Jurkat, Clone E6-1 (cell line): ENCODE data around the gene ALOXE3.
A peak's percentile ranks its signal among the peaks of the same experiment; 100 is the strongest.
"Not testable (repeated sequence)": the region's sequence is repeated elsewhere in the genome, so short reads cannot be mapped to it uniquely, and the experiment has no call there.

ENCODE experiments used
- DNase-seq: peaks from one replicate; pipeline ENCODE4 v3.0.0-alpha.2; 2011; ENCODE audit warnings: low read depth, low spot score
- H3K4me3 ChIP-seq: 2 replicates; pipeline ENCODE4 v1.5.1; 2011; ENCODE audit warnings: mild to moderate bottlenecking, low read length, control low read depth, moderate library complexity

Gene ALOXE3

GRCh38 chr17:8108972-8109660, 9.2 kb downstream of the ALOXE3 start:
- H3K4me3 ChIP-seq, result no peak overlapping the region
- no peak for DNase-seq

- DNase-seq, H3K4me3 ChIP-seq: not testable (repeated sequence)
These were observed 11.3 kb downstream of the ALOXE3 start for GRCh38 chr17:8106980-8107379.

- H3K4me3 ChIP-seq, result no peak overlapping the region
- no peak for DNase-seq
These were observed 12.3 kb downstream of the ALOXE3 start for GRCh38 chr17:8105957-8106398.

GRCh38 chr17:8104911-8105310, 13.4 kb downstream of the ALOXE3 start:
- H3K4me3 ChIP-seq, result no peak overlapping the region
- DNase-seq, result no peak

- no peak overlapping the region for H3K4me3 ChIP-seq
- no peak for DNase-seq
These were observed 14.8 kb downstream of the ALOXE3 start for GRCh38 chr17:8103549-8103948.

GRCh38 chr17:8101721-8102120, 16.6 kb downstream of the ALOXE3 start:
- no peak for DNase-seq

GRCh38 chr17:8100763-8101162, 17.6 kb downstream of the ALOXE3 start:
- no peak overlapping the region for H3K4me3 ChIP-seq
- no peak for DNase-seq

More at GRCh38 chr17:8101721-8102120, 16.6 kb downstream of the ALOXE3 start:
- no peak overlapping the region for H3K4me3 ChIP-seq

GRCh38 chr17:8100111-8100510, 18.2 kb downstream of the ALOXE3 start:
- DNase-seq, result no peak

GRCh38 chr17:8096541-8096940, 21.8 kb downstream of the ALOXE3 start:
- H3K4me3 ChIP-seq, result no peak overlapping the region
- DNase-seq, result no peak

More at GRCh38 chr17:8100111-8100510, 18.2 kb downstream of the ALOXE3 start:
- H3K4me3 ChIP-seq, result no peak overlapping the region

GRCh38 chr17:8095361-8095760, 23.0 kb downstream of the ALOXE3 start:
- H3K4me3 ChIP-seq, result no peak overlapping the region
- DNase-seq, result no peak

GRCh38 chr17:8091033-8091687, 27.2 kb downstream of the ALOXE3 start:
- H3K4me3 ChIP-seq, result no peak overlapping the region
- no peak for DNase-seq

GRCh38 chr17:8089728-8090127, 28.6 kb downstream of the ALOXE3 start:
- no peak for DNase-seq

GRCh38 chr17:8087952-8088230, 30.4 kb downstream of the ALOXE3 start:
- no peak for DNase-seq

More at GRCh38 chr17:8089728-8090127, 28.6 kb downstream of the ALOXE3 start:
- no peak overlapping the region for H3K4me3 ChIP-seq

GRCh38 chr17:8087075-8087951, 31.0 kb downstream of the ALOXE3 start, which contains the start of gene ALOX12B:
TSS of gene ALOX12B (minus strand) at chr17:8087716. CDS start at chr17:8087442, 274 bp downstream.
- DNase-seq, result no peak
- no peak within 1 kb of the TSS for H3K4me3 ChIP-seq

More at GRCh38 chr17:8087952-8088230, 30.4 kb downstream of the ALOXE3 start:
- H3K4me3 ChIP-seq, result no peak overlapping the region

- no peak overlapping the region for H3K4me3 ChIP-seq
These were observed 34.1 kb downstream of the ALOXE3 start for GRCh38 chr17:8084250-8084649.

GRCh38 chr17:8082292-8082691, 36.0 kb downstream of the ALOXE3 start:
- no peak overlapping the region for H3K4me3 ChIP-seq

More at GRCh38 chr17:8084250-8084649, 34.1 kb downstream of the ALOXE3 start:
- DNase-seq, result no peak

GRCh38 chr17:8081876-8082275, 36.4 kb downstream of the ALOXE3 start:
- DNase-seq, result no peak
- no peak overlapping the region for H3K4me3 ChIP-seq

More at GRCh38 chr17:8082292-8082691, 36.0 kb downstream of the ALOXE3 start:
- no peak for DNase-seq

GRCh38 chr17:8080799-8081219, 37.5 kb downstream of the ALOXE3 start:
- DNase-seq, result no peak
- no peak overlapping the region for H3K4me3 ChIP-seq

GRCh38 chr17:8080208-8080798, 38.0 kb downstream of the ALOXE3 start:
- H3K4me3 ChIP-seq, result peak overlapping the region; percentile 66
- DNase-seq, result no peak
